B cell (primary cell): ENCODE data around the gene NPR1.

Experiments
- EZH2 ChIP-seq: IDR thresholded peaks from 2 replicates; pipeline ENCODE4 v1.6.1; 2012; ENCODE audit warnings: borderline replicate concordance, low read depth, mild to moderate bottlenecking, moderate library complexity, low read length; ENCODE audit not compliant: insufficient read depth, poor library complexity, severe bottlenecking
- TF ChIP-seq, protein P1 (sequence below): fragments of 200-600 bp; IDR thresholded peaks from one replicate; pipeline ENCODE4 v1.8.0; 2022; ENCODE audit warnings: antibody characterized with exemption, mild to moderate bottlenecking

DNA sequence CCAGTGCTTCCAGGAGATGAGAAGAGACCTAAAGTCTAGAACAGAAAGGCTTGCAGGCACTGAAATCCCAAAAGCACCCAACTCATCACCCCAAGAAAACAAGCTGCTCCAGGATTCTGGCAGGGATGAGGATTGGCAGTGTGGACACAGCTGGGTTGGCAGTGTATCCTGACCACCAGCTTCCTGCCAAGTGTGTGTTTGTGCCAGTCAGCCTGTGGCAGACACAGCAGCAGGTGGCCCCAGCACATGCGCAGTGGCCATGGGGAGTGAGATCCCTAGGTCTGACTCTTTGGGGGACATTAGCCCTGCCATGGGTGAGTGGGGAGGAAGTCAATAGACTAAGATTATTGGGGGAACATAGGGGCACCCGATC is 28.6 kb upstream of the NPR1 start:
- TF ChIP-seq EZH2: no peak
- TF ChIP-seq, protein P1, sequence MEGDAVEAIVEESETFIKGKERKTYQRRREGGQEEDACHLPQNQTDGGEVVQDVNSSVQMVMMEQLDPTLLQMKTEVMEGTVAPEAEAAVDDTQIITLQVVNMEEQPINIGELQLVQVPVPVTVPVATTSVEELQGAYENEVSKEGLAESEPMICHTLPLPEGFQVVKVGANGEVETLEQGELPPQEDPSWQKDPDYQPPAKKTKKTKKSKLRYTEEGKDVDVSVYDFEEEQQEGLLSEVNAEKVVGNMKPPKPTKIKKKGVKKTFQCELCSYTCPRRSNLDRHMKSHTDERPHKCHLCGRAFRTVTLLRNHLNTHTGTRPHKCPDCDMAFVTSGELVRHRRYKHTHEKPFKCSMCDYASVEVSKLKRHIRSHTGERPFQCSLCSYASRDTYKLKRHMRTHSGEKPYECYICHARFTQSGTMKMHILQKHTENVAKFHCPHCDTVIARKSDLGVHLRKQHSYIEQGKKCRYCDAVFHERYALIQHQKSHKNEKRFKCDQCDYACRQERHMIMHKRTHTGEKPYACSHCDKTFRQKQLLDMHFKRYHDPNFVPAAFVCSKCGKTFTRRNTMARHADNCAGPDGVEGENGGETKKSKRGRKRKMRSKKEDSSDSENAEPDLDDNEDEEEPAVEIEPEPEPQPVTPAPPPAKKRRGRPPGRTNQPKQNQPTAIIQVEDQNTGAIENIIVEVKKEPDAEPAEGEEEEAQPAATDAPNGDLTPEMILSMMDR: no peak
